MCF 10A (cell line): ENCODE data around the gene HCN2. TPM values are rescaled to one million over a fixed set of nuclear protein-coding genes. Genes with fewer than 3 reads are reported as not detected.

ENCODE experiments used
- BruUV-seq: library from RNA; stranded (reverse); fragments of 400-500 nt; replicated peaks from 2 replicates; lab custom pipeline; 2021; lab: Mats Ljungman, UMichigan
- CTCF ChIA-PET: fragments of 300-600 bp; sonication (Branson Sonifier 250); formaldehyde crosslinking; extraction: SDS; loops from one replicate; lab custom pipeline; 2021; ENCODE audit warnings: antibody characterized with exemption, inconsistent platforms; lab: Yijun Ruan, JAX
- POLR2A ChIA-PET: fragments of 300-600, 350-650 bp; sonication (Branson Sonifier 250); formaldehyde crosslinking; extraction: SDS; loops from one replicate; lab custom pipeline; 2020; ENCODE audit warnings: antibody characterized with exemption, inconsistent platforms; lab: Yijun Ruan, JAX
- DNase-seq: peaks from one replicate; pipeline ENCODE4 v3.0.0-alpha.2; 2018; ENCODE audit not compliant: unreplicated experiment
- H3K27ac Mint-ChIP-seq: one replicate; pipeline ENCODE4 v1.8.0; 2022; ENCODE audit warnings: mild to moderate bottlenecking, low read depth, mixed read lengths; ENCODE audit not compliant: unreplicated experiment
- H3K27me3 Mint-ChIP-seq: one replicate; pipeline ENCODE4 v1.8.0; 2022; ENCODE audit warnings: mixed read lengths; ENCODE audit not compliant: insufficient read depth, unreplicated experiment
- H3K36me3 Mint-ChIP-seq: one replicate; pipeline ENCODE4 v1.8.0; 2022; ENCODE audit warnings: mild to moderate bottlenecking, moderate library complexity, mixed read lengths; ENCODE audit not compliant: insufficient read depth, unreplicated experiment
- H3K4me1 Mint-ChIP-seq: one replicate; pipeline ENCODE4 v1.8.0; 2022; ENCODE audit warnings: mixed read lengths; ENCODE audit not compliant: insufficient read depth, unreplicated experiment
- H3K4me3 Mint-ChIP-seq: one replicate; pipeline ENCODE4 v1.8.0; 2022; ENCODE audit warnings: mild to moderate bottlenecking, moderate library complexity, mixed read lengths; ENCODE audit not compliant: unreplicated experiment
- H3K9me3 Mint-ChIP-seq: one replicate; pipeline ENCODE4 v1.8.0; 2022; ENCODE audit warnings: mixed read lengths; ENCODE audit not compliant: unreplicated experiment
- CTCF ChIP-seq: fragments of 200-600 bp; IDR thresholded peaks from one replicate; pipeline ENCODE4 v1.8.0; 2022; ENCODE audit warnings: antibody characterized with exemption, mild to moderate bottlenecking; ENCODE audit not compliant: unreplicated experiment
- intact Hi-C: fragments of 100-400 bp; cut with micrococcal nuclease; formaldehyde crosslinking; loops from 2 replicates; pipeline ENCODE4 v1.14.1; 2022
- total RNA-seq: library from RNA; stranded (reverse); gene quantifications from 2 replicates; pipeline ENCODE4 v1.2.3, GENCODE V29; 2022

Gene HCN2
- total RNA-seq, 1 experiment from 2014 or later, result 0.68 TPM

GRCh38 chr19:573519-573825 is 16.2 kb upstream of the HCN2 start:
- TF ChIP-seq CTCF, result no peak
- ChIA-PET POLR2A (interaction anchor here (0.8 to 7.7 kb wide), 4 partner anchors 43 to 106 kb away, joined by 3 to 110 read pairs (median 4); partner anchors contain the start of gene CDC34), CTCF (no interaction called here)
- no peaks in the 10 kb centered on the region for H3K27me3 Mint-ChIP-seq
- DNase-seq, result peak; percentile 27
- H3K4me3 Mint-ChIP-seq, result peak overlapping the region; percentile 85
- intact Hi-C loops, result loop anchor here (2.0 kb wide), 1 partner anchor 41 kb away; no protein-coding TSS in a partner anchor
- peak overlapping the region; percentile 96 for H3K27ac Mint-ChIP-seq
- no TSS peak for BruUV-seq
- peaks cover 23% of the 10 kb centered on the region for H3K4me1 Mint-ChIP-seq
- no peaks in the 10 kb centered on the region for H3K9me3 Mint-ChIP-seq
- peaks cover 15% of the 10 kb centered on the region for H3K36me3 Mint-ChIP-seq

GRCh38 chr19:574658-575526 is 14.8 kb upstream of the HCN2 start:
- ChIA-PET CTCF (interaction anchor here (0.6 to 1.0 kb wide), 2 partner anchors 10 to 43 kb away, joined by 3 to 6 read pairs; no protein-coding TSS in a partner anchor), POLR2A (interaction anchor here (0.6 to 7.7 kb wide), 12 partner anchors 12 to 699 kb away, joined by 3 to 110 read pairs (median 4); partner anchors contain the start of genes CDC34, POLRMT, RNF126 and RNU6-2)
- peak overlapping the region; percentile 85 for H3K4me3 Mint-ChIP-seq
- TF ChIP-seq CTCF, result no peak
- no peaks in the 10 kb centered on the region for H3K27me3 Mint-ChIP-seq
- H3K4me1 Mint-ChIP-seq, result peaks cover 23% of the 10 kb centered on the region
- no TSS peak for BruUV-seq
- H3K36me3 Mint-ChIP-seq, result peaks cover 27% of the 10 kb centered on the region
- DNase-seq, result peak; percentile 59
- intact Hi-C loops, result no loop called here
- H3K9me3 Mint-ChIP-seq, result no peaks in the 10 kb centered on the region
- H3K27ac Mint-ChIP-seq, result peak overlapping the region; percentile 79

- intact Hi-C loops, result no loop called here
- H3K4me3 Mint-ChIP-seq, result peak overlapping the region; percentile 85
- H3K9me3 Mint-ChIP-seq, result no peaks in the 10 kb centered on the region
- no peak for TF ChIP-seq CTCF
- H3K4me1 Mint-ChIP-seq, result peaks cover 23% of the 10 kb centered on the region
- peak; percentile 86 for DNase-seq
- CTCF ChIA-PET, result interaction anchor here (0.6 to 1.7 kb wide), 4 partner anchors 12 to 618 kb away, joined by 3 to 7 read pairs (median 4); no protein-coding TSS in a partner anchor
- peak overlapping the region; percentile 79 for H3K27ac Mint-ChIP-seq
- peaks cover 36% of the 10 kb centered on the region for H3K36me3 Mint-ChIP-seq
- no peaks in the 10 kb centered on the region for H3K27me3 Mint-ChIP-seq
- POLR2A ChIA-PET, result interaction anchor here (0.6 to 7.7 kb wide), 19 partner anchors 9 to 698 kb away, joined by 3 to 110 read pairs (median 4); partner anchors contain the start of genes CDC34, POLRMT, RNF126 and RNU6-2
- no TSS peak for BruUV-seq
These were observed 13.9 kb upstream of the HCN2 start for GRCh38 chr19:575527-576506.
